GM18861 (cell line): ENCODE results near the gene CYP2A13.
"Not testable (repeated sequence)": the region's sequence is repeated elsewhere in the genome, so short reads cannot be mapped to it uniquely, and the experiment has no call there.

Source experiments
- ATAC-seq: cut with Tn5 transposase; IDR thresholded peaks from one replicate; pipeline ENCODE4 v1.9.1; 2021; ENCODE audit not compliant: unreplicated experiment

CYP2A13 gene, protein sequence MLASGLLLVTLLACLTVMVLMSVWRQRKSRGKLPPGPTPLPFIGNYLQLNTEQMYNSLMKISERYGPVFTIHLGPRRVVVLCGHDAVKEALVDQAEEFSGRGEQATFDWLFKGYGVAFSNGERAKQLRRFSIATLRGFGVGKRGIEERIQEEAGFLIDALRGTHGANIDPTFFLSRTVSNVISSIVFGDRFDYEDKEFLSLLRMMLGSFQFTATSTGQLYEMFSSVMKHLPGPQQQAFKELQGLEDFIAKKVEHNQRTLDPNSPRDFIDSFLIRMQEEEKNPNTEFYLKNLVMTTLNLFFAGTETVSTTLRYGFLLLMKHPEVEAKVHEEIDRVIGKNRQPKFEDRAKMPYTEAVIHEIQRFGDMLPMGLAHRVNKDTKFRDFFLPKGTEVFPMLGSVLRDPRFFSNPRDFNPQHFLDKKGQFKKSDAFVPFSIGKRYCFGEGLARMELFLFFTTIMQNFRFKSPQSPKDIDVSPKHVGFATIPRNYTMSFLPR

DNA sequence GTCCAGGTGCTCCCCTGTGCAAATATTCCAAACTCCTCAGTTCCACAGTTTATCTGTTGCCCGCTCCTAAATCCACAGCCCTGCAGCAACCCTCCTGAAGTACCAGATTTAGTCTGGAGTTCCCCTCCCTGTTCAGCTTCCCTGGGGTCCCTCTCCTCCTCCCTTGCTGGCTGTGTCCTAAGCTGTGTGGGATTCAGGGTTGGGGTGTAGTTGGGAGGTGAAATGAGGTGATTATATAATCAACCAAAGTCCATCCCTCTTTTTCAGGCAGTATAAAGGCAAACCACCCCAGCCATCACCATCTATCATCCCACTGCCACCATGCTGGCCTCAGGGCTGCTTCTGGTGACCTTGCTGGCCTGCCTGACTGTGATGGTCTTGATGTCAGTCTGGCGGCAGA, at the start of gene CYP2A13:
Gene CYP2A13 (plus strand): TSS at position 301 of the 400 bp plus-strand sequence. CDS start 21 bp downstream, at position 322.
- no peak for ATAC-seq

DNA sequence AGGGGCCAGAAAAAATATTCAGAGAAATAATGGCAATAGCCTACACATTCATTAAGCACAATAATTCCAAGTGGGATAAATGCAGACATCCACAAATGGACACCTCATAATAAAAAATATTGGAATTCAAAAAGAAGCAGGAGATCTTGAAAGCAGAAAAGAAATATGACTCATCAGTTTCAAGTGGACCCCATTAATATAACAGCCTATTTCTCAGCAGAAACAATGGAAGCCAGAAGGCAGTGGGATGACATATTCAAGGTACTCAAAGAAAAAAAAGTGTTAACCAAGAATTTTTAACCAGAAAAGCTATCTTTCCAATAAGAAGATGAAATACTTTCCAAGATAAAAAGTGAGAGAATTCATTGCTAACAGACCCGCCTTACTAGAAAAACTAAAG, 48.4 kb upstream of the CYP2A13 start:
- no peak for ATAC-seq

DNA sequence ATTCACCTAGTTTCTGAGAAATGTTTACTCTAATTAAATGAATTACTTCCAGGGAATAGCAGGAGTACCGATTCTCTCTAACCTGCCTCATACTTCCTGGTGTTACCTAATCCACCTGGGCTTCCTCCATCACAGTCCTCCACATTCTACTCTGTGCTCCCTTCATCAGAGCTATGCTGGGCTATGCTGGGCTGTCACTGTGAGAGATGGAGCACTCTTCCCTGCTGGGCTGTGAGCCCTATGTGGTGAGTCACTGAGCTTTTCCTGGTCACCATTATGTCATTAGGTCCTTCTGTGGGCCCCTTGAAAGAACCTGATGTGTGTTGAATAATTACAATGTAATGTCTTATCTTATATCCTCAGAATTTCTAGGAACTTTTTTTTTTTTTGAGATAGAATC, 43.2 kb upstream of the CYP2A13 start:
- ATAC-seq = not testable (repeated sequence)

DNA sequence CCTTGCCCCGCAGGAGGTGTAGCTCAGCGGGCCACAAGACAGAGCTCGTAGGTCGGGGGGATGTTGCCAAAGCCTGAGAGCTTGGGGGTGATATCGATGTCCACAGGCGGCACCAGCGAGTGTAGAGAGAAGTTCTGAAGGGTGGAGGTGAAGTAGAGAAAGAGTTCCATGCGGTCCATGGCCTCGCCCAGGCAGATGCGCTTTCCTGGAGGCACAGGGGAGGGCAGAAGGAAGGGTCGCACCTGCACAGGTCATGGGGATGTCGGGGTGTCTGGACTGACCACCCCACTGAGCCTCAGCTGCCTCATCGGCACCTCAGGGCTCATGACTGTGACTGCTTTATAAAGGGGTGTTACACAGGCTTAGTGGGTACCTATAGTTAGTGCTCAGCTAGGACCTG, 37.8 kb upstream of the CYP2A13 start:
- no peak for ATAC-seq

DNA sequence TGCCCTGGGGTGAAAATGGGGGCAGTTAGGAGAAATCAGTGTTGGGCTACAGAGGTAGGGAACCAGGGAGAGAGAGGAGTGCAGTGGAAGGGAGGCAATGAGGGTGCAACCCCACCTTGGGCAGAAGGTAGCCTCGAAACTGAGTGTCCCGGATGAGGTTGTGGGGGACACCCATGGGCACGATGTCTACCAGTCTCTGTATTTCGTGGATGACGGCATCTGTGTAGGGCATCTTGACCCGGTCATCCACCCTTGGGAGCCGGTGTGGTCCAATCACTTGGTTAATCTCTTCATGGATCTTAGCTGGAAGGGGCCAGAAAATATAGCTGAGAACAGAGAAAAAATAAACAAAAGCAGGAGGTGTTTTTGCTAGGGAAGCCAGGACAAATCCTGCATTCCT, 36.1 kb upstream of the CYP2A13 start:
- not testable (repeated sequence) for ATAC-seq

DNA sequence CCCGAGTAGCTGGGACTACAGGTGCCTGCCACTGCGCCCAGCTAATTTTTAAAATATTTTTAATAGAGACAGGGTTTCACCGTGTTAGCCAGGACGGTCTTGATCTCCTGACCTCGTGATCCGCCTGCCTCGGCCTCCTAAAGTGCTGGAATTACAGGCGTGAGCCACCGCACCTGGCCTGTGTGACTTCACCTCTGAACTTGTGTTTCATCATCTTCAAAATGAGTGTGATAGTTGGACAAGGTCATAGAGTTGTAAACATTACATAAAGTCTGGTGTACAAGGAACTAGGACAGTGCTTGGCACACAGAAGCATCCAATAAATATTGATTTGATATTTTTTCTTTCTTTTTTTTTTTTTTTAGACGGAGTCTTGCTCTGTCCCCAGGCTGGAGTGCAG, 34.9 kb upstream of the CYP2A13 start:
- not testable (repeated sequence) for ATAC-seq

DNA sequence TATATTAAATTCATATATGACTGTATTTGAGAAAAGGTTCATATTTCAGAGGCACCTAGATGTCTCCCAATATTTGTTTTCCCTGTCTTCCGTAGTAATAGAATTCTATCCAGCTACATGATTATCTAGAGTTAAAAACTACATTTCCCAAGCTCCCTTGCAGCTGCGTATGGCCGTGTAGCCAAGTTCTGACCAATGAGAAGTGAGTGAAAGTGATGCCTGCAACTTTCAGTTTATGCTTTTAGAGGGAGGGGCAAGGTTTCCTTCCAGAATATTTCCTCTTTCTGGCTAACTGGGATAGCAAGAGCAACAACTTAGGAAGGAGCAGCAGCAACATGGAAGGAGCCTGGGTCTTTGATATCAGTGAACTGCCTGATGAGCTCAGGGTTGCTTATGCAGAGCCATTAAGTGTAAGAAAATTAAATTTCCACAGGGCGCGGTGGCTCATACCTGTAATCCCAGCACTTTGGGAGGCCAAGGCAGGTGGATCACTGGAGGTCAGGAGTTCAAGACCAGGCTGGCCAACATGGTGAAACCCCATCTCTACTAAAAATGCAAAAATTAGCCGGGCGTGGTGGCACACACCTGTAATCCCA, 23.2 kb upstream of the CYP2A13 start:
- ATAC-seq = no peak

DNA sequence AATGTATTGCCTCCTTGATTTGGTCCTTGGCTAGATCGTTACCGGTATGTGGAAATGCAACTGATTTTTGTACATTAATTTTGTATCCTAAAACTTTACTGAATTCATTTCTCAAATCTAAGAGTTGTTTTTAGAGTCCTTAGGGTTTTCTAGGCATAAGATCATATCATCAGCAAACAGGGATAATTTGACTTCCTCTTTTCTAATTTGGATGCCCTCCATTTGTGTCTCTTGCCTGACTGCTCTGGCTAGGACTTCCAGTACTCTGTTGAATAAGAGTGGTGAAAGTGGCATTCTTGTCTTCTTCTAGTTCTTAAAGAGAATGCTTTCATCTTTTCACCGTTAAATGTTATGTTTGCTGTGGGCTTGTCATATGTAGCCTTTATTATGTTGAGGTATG, 12.0 kb upstream of the CYP2A13 start:
- no peak for ATAC-seq

DNA sequence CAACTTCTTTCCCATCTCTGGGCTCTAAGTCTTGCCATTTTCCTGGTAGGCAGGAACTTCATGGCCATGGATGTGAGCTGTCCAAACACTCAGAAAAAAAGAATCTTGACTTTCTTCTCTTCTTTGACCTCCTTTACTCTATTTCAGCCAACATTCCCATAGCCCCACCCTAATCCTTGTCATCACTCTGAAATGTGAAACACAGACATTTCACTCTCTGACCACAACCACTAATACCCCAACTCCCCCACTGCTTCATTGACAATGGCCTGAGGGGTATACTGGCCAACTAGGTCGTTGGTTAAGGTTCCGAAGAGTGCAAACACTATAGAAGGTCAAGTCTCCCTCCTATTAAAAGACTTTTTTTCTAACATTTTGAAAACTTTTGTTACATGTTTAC, 4.7 kb upstream of the CYP2A13 start:
- ATAC-seq = no peak

DNA sequence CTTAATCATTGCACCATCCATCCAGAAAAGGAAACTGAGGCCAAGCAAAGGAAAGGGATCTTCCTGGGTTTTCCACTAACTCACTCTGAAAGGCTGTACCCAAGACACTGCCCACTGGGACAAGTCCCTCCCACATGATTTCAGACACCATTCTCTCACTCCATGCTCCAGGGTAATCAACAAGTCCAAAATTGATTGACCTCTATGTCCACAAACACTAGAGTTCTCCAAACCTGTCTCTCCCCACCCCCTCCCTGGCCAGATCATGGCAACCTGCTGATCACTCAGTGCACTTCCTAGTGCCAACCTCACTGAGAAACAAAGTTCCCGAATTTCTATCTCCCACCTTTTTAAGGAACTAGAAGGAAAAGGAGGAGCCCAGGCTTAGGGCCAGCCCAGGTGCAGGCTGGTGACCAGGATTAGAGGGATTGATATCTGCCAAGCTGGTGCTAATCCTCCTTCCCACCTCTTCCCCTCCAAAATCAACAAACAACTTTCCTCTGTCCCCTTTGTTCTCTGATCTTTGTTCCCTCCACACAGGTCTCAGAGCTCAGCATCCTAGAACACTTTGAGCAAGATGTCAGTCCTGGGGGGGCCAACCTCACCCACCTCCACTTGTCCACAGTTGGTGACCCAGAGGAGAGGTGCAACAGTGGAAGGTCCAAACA, 2.4 kb upstream of the CYP2A13 start:
- no peak for ATAC-seq

DNA sequence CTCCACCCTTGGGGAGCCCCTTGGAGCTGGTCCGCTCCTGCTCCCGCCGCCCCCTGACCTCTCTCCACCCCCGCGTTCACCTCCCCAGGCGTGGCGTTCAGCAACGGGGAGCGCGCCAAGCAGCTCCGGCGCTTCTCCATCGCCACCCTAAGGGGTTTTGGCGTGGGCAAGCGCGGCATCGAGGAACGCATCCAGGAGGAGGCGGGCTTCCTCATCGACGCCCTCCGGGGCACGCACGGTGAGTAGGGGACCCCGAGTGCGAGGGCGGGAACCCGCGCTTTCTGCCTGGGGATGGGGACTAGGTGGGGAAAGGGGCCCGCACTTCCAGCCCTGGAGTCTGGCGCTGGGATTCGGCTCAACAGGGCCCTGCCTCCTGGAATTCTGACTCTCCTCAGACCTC, 1.7 kb downstream of the CYP2A13 start:
- no peak for ATAC-seq

DNA sequence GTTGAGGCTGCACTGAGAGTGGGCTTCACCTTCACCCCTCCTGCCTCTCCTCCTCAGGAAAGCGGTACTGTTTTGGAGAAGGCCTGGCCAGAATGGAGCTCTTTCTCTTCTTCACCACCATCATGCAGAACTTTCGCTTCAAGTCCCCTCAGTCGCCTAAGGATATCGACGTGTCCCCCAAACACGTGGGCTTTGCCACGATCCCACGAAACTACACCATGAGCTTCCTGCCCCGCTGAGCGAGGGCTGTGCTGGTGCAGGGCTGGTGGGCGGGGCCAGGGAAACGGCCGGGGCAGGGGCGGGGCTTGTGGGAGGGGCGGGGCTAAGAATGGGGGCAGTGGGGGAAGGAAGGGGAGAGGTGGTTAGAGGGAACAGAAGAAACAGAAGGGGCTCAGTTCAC, 7.5 kb downstream of the CYP2A13 start:
- no peak for ATAC-seq

DNA sequence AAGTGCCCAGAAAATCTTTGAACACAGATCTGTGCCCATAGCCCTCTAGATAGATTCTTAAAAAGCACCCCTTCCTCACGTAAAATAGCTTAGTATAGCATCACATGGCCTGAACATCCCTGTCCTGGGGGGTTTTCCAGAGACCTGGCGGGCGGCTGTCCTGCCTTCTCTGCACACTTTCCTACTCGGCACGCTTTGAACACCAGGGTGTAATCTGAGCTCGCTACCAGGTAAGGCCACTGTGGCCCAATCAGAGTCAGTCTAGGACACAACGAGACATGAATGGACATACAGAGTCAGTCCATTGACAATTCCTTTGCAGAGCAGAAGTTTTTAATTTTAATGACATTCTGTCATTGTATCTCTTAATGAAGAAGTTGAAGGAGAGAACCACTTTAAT, 8.1 kb downstream of the CYP2A13 start:
- no peak for ATAC-seq

DNA sequence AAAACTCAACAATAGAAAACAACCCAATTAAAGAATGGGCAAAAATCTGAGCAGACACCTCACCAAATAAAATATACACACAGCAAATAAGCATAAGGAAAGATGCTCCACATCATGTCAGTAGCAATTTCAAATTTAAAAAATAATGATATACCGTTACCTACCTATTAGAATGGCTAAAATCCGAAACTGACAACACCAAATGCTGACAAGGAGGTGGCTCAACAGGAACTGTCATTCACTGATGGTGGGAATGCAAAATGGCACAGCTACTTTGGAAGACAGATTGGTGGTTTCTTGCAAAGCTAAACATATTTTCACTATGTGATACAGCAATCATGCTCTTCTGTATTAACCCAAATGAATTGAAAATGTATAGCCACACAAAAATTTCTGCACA, 9.1 kb downstream of the CYP2A13 start:
- no peak for ATAC-seq

DNA sequence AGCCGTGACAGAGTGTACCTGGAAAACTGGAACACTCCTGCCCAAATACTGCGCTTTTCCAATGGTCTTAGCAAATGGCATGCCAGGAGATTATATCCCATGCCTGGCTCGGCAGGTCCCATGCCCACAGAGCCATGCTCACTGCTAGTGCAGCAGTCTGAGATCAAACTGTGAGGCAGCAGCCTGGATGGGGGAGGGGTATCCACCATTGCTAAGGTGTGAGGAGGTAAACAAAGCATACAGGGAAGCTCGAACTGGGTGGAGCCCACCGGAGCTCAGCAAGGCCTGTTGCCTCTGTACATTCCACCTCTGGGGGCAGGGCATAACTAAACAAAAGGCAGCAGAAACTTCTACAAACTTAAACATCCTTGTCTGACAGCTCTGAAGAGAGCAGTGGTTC, 10.5 kb downstream of the CYP2A13 start:
- ATAC-seq = no peak

DNA sequence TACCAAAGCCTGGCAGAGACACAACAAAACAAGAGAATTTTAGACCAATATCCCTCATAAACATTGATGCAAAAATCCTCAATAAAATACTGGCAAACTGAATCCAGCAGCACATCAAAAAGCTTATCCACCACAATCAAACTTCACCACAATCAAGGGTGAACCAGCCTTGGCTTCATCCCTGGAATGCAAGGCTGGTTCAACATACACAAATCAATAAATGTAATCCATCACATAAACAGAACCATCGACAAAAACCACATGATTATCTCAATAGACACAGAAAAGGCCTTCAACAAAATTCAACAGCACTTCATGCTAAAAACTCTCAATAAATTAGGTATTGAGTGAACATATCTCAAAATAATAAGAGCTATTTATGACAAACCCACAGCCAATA, 14.0 kb downstream of the CYP2A13 start:
- not testable (repeated sequence) for ATAC-seq

DNA sequence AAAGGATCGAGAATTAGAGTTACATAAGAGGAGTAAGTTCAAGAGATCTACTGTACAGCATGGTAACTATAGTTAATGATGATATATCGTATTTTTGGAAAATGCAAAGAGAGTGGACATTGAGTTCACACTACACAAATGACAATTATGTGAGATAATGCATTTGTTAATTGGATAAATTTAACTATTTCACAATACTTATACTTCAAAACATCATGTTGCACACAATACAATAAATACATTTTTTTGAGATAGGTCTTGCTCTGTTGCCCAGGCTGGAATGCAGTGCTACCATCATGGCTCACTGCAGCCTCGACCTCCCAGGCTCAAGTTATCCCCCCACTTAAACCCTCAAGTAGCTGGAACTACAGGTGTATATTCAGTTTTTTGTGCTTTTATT, 17.9 kb downstream of the CYP2A13 start:
- ATAC-seq = no peak

DNA sequence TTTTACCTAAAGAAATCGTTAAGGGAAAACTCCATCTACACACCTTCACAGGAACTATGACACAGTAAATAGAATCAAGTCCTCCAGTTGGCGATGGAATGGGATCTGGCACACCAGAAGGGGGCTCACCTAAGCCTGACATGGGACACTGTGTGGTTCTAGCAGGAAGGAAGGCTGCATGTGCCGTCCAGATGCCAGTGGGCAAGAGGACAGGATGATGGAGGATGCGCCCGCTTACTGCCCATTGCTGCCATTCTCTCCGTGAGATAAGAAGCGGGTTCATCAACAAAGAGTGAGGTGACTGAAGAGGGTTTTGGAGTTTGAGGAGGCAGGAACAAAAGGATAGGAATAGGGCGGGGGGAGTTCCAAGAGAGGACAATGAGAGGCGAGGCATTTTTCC, 23.0 kb downstream of the CYP2A13 start:
- no peak for ATAC-seq

DNA sequence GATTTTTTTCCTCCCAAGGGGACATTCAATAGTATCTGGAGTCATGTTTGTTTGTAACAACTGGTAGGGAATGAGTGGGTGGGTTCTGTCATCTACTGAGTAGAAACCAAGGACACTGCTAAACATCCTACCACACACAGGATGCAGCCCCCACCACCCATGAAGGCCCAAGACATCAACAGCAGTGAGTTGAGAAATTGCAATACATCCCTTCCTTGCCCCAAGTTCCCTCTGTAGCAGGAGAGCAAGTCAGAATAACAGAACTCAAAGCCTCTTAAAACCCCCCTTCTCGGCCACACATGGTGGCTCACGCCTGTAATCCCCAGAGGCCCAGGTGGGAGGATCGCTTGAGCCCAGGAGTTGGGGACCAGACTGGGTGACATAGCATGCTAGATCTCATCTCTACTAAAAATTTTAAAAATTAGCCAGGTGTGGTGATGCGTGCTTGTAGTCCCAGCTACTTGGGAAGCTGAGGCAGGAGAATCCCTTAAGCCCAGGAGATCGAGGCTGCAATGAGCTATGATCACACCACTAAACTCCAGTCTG, 23.6 kb downstream of the CYP2A13 start:
- ATAC-seq = no peak

DNA sequence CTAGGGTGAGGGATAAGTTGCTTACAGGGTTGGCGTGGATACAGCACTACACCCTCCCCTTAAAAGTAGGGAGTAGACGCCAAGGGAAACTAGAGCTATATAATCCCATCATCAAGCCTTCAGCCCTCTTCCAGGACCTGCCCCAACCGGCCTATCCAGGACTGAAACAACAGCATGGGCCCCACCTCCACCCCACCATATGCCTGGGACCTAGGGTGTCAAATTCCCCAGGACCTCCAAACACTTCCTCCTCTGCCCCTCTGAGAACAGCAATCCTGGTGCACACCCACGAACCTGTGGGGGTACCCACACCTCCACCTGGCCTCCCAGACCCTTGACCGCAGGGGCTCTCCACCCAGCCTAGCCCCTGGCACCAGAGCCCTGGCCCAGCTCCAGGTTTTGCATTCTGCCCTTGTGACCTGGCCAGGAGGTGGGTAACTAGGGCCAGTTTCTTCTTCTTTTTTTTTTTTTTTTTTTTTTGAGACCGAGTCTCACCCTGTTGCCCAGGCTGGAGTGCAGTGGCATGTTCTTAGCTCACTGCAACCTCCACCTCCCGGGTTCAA, 24.6 kb downstream of the CYP2A13 start:
- ATAC-seq = no peak

DNA sequence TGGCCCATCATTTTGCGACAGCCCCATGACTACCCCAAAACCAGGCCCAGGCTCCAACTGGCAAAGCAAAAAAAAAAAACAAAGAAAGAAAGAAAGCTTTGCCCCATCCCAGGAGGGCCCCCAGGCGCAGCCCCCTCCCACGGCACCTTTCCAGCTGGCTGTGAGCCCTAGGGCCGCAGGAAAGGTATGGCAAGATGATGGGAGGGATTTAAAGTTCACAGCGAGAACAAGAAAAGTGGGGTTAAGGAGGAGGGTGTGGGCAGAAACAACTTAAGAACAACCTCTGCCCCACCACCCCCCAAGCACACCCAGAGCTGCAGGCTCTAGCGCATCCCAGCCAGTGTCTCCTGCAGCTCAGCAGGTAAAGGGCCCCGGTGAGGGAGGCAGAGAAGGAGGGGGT, 25.9 kb downstream of the CYP2A13 start, which contains the start of gene CYP2F1:
Gene CYP2F1 (plus strand): TSS at position 301 of the 400 bp plus-strand sequence. CDS start 1,757 bp downstream, outside the sequence.
- ATAC-seq = no peak
